ENCODE data around the gene IRAK2. TPM values are rescaled to one million over a fixed set of nuclear protein-coding genes. Genes with fewer than 3 reads are reported as not detected.

Gene IRAK2
- total and polyA plus RNA-seq, 5 donors, result 0.63 to 1.5 (median 1.4) TPM

GRCh38 chr3:10278501-10278900 lies 113.8 kb downstream of the IRAK2 start:
- intact Hi-C loops (cut with DNase I), result no loop called here
- Histone ChIP-seq H3K4me1 (ENCODE audit: control insufficient read depth, insufficient read depth, low read length) (no peaks in the 10 kb centered on the region), H3K9me3 (ENCODE audit: control insufficient read depth, low read length) (no peaks in the 10 kb centered on the region), H3K4me3 (ENCODE audit: low read length) (no peak overlapping the region), H3K27me3 (ENCODE audit: control insufficient read depth, insufficient read depth) (no peaks in the 10 kb centered on the region), H3K27ac (ENCODE audit: low read length) (no peak overlapping the region)
- no peak for DNase-seq
- no peak for ATAC-seq
- 100% methylated on average over 1 of the region's 1 CpG for WGBS

- H3K9me3 ChIP-seq (ENCODE audit: control insufficient read depth, low read length), result no peaks in the 10 kb centered on the region
- no peak for DNase-seq
These were observed 114.9 kb downstream of the IRAK2 start for GRCh38 chr3:10279384-10280176.

GRCh38 chr3:10280177-10280529 lies 115.4 kb downstream of the IRAK2 start:
- no peak for ATAC-seq

More at GRCh38 chr3:10279384-10280176, 114.9 kb downstream of the IRAK2 start:
- Histone ChIP-seq H3K27me3 (ENCODE audit: control insufficient read depth, insufficient read depth) (no peaks in the 10 kb centered on the region), H3K4me1 (ENCODE audit: control insufficient read depth, insufficient read depth, low read length) (no peaks in the 10 kb centered on the region), H3K27ac (ENCODE audit: low read length) (no peak overlapping the region), H3K4me3 (ENCODE audit: low read length) (no peak overlapping the region)
- intact Hi-C loops (cut with DNase I), result no loop called here
- WGBS, result 89% methylated on average over 13 of the region's 13 CpGs
- ATAC-seq, result no peak

GRCh38 chr3:10280571-10280970 lies 115.9 kb downstream of the IRAK2 start:
- H3K9me3 ChIP-seq (ENCODE audit: control insufficient read depth, low read length), result no peaks in the 10 kb centered on the region
- 86% methylated on average over 6 of the region's 6 CpGs for WGBS
- no peak overlapping the region for H3K27ac ChIP-seq (ENCODE audit: low read length)
- DNase-seq, result no peak
- H3K4me3 ChIP-seq (ENCODE audit: low read length), result no peak overlapping the region
- intact Hi-C loops (cut with DNase I), result no loop called here
- ATAC-seq, result no peak
- H3K4me1 ChIP-seq (ENCODE audit: control insufficient read depth, insufficient read depth, low read length), result no peaks in the 10 kb centered on the region
- no peaks in the 10 kb centered on the region for H3K27me3 ChIP-seq (ENCODE audit: control insufficient read depth, insufficient read depth)

More at GRCh38 chr3:10280177-10280529, 115.4 kb downstream of the IRAK2 start:
- Histone ChIP-seq H3K4me3 (ENCODE audit: low read length) (no peak overlapping the region), H3K27ac (ENCODE audit: low read length) (no peak overlapping the region), H3K27me3 (ENCODE audit: control insufficient read depth, insufficient read depth) (no peaks in the 10 kb centered on the region), H3K4me1 (ENCODE audit: control insufficient read depth, insufficient read depth, low read length) (no peaks in the 10 kb centered on the region), H3K9me3 (ENCODE audit: control insufficient read depth, low read length) (no peaks in the 10 kb centered on the region)
- DNase-seq, result no peak
- WGBS, result 81% methylated on average over 5 of the region's 5 CpGs
- intact Hi-C loops (cut with DNase I), result no loop called here

GRCh38 chr3:10281951-10282350 lies 117.2 kb downstream of the IRAK2 start:
- ATAC-seq, result no peak
- H3K27ac ChIP-seq (ENCODE audit: low read length), result no peak overlapping the region
- 79% methylated on average over 5 of the region's 5 CpGs for WGBS
- H3K9me3 ChIP-seq (ENCODE audit: control insufficient read depth, low read length), result no peaks in the 10 kb centered on the region
- H3K4me1 ChIP-seq (ENCODE audit: control insufficient read depth, insufficient read depth, low read length), result no peaks in the 10 kb centered on the region
- no peak for DNase-seq
- no peaks in the 10 kb centered on the region for H3K27me3 ChIP-seq (ENCODE audit: control insufficient read depth, insufficient read depth)
- H3K4me3 ChIP-seq (ENCODE audit: low read length), result no peak overlapping the region
- intact Hi-C loops (cut with DNase I), result no loop called here

GRCh38 chr3:10283638-10284037 lies 118.9 kb downstream of the IRAK2 start:
- DNase-seq (no peak), ATAC-seq (no peak)
- Histone ChIP-seq H3K4me3 (ENCODE audit: low read length) (no peak overlapping the region), H3K9me3 (ENCODE audit: control insufficient read depth, low read length) (no peaks in the 10 kb centered on the region), H3K4me1 (ENCODE audit: control insufficient read depth, insufficient read depth, low read length) (no peaks in the 10 kb centered on the region), H3K27me3 (ENCODE audit: control insufficient read depth, insufficient read depth) (no peaks in the 10 kb centered on the region), H3K27ac (ENCODE audit: low read length) (no peak overlapping the region)
- intact Hi-C loops (cut with DNase I), result no loop called here
- WGBS, result 63% methylated on average over 5 of the region's 5 CpGs

GRCh38 chr3:10284496-10284895 lies 119.8 kb downstream of the IRAK2 start:
- no peak overlapping the region for H3K27ac ChIP-seq (ENCODE audit: low read length)
- no peaks in the 10 kb centered on the region for H3K9me3 ChIP-seq (ENCODE audit: control insufficient read depth, low read length)
- H3K27me3 ChIP-seq (ENCODE audit: control insufficient read depth, insufficient read depth), result no peaks in the 10 kb centered on the region
- DNase-seq (no peak), ATAC-seq (no peak)
- H3K4me1 ChIP-seq (ENCODE audit: control insufficient read depth, insufficient read depth, low read length), result no peaks in the 10 kb centered on the region
- intact Hi-C loops (cut with DNase I), result no loop called here
- no peak overlapping the region for H3K4me3 ChIP-seq (ENCODE audit: low read length)
- 83% methylated on average over 9 of the region's 9 CpGs for WGBS

GRCh38 chr3:10285272-10286132 lies 120.8 kb downstream of the IRAK2 start:
- no peaks in the 10 kb centered on the region for H3K27me3 ChIP-seq (ENCODE audit: control insufficient read depth, insufficient read depth)
- no peaks in the 10 kb centered on the region for H3K9me3 ChIP-seq (ENCODE audit: control insufficient read depth, low read length)
- no peak for DNase-seq
- H3K4me1 ChIP-seq (ENCODE audit: control insufficient read depth, insufficient read depth, low read length), result no peaks in the 10 kb centered on the region
- WGBS, result 85% methylated on average over 12 of the region's 12 CpGs
- no peak overlapping the region for H3K4me3 ChIP-seq (ENCODE audit: low read length)
- H3K27ac ChIP-seq (ENCODE audit: low read length), result no peak overlapping the region
- intact Hi-C loops (cut with DNase I), result no loop called here
- ATAC-seq, result no peak

- ATAC-seq, result no peak
- WGBS, result 93% methylated on average over 5 of the region's 5 CpGs
These were observed 121.4 kb downstream of the IRAK2 start for GRCh38 chr3:10286133-10286524.

GRCh38 chr3:10286596-10287295 lies 122.0 kb downstream of the IRAK2 start:
- no peak for ATAC-seq
- WGBS, result 66% methylated on average over 2 of the region's 2 CpGs
- intact Hi-C loops (cut with DNase I), result no loop called here
- H3K4me3 ChIP-seq (ENCODE audit: low read length), result no peak overlapping the region
- no peaks in the 10 kb centered on the region for H3K9me3 ChIP-seq (ENCODE audit: control insufficient read depth, low read length)
- no peak overlapping the region for H3K27ac ChIP-seq (ENCODE audit: low read length)
- no peaks in the 10 kb centered on the region for H3K27me3 ChIP-seq (ENCODE audit: control insufficient read depth, insufficient read depth)
- H3K4me1 ChIP-seq (ENCODE audit: control insufficient read depth, insufficient read depth, low read length), result no peaks in the 10 kb centered on the region
- DNase-seq, result no peak

More at GRCh38 chr3:10286133-10286524, 121.4 kb downstream of the IRAK2 start:
- Histone ChIP-seq H3K27me3 (ENCODE audit: control insufficient read depth, insufficient read depth) (no peaks in the 10 kb centered on the region), H3K4me1 (ENCODE audit: control insufficient read depth, insufficient read depth, low read length) (no peaks in the 10 kb centered on the region), H3K9me3 (ENCODE audit: control insufficient read depth, low read length) (no peaks in the 10 kb centered on the region), H3K27ac (ENCODE audit: low read length) (no peak overlapping the region), H3K4me3 (ENCODE audit: low read length) (no peak overlapping the region)
- no peak for DNase-seq
- intact Hi-C loops (cut with DNase I), result no loop called here
